ENCODE results near the gene RIMBP2. TPM values are rescaled to one million over a fixed set of nuclear protein-coding genes. Genes with fewer than 3 reads are reported as not detected.

The RIMBP2 gene
- total and polyA plus RNA-seq, 2 experiments from 2014 or later = 0.31 to 0.37 TPM

DNA sequence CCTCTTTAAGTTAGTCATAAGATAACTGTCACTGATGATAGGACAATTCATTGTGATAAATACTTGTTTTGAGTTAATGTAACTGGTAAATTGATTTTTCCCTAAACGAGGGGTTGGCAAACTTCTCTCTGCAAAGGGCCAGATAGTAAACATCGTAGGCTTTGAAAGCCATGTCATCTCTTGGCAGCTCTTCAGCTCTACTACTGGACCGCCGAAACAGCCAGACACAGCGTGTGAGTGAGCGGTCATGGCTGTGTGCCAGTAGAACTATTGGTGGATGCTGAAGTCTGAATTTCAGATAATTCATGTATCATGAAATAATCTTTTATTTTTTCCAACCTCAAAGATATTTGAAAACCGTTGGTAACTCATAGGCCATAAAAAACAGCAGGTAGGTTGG lies 368.5 kb downstream of the RIMBP2 start:
- no peak overlapping the region for H3K27ac ChIP-seq (ENCODE audit: low read depth)
- no peaks in the 10 kb centered on the region for H3K36me3 ChIP-seq (ENCODE audit: insufficient read depth)
- no peak overlapping the region for H3K4me3 ChIP-seq
- no peaks in the 10 kb centered on the region for H3K4me1 Mint-ChIP-seq
- no peak overlapping the region for H3K4me2 ChIP-seq
- peaks cover 23% of the 10 kb centered on the region for H3K36me3 Mint-ChIP-seq (ENCODE audit: low read depth)
- no peak overlapping the region for H3K4me3 Mint-ChIP-seq
- H3K27ac Mint-ChIP-seq = no peak overlapping the region
- H3K27me3 Mint-ChIP-seq (ENCODE audit: insufficient read depth, low read depth, poor library complexity) = no peaks in the 10 kb centered on the region
- H3K9me3 Mint-ChIP-seq = peaks cover 93% of the 10 kb centered on the region
- H3K27me3 ChIP-seq (ENCODE audit: insufficient read depth) = no peaks in the 10 kb centered on the region
- H3K4me1 ChIP-seq (ENCODE audit: insufficient read depth) = no peaks in the 10 kb centered on the region
- DNase-seq (ENCODE audit: low spot score) = no peak
- no peaks in the 10 kb centered on the region for H3K79me2 ChIP-seq (replicated peaks; ENCODE audit: insufficient read depth)
- H4K20me1 ChIP-seq (replicated peaks; ENCODE audit: insufficient read depth) = no peaks in the 10 kb centered on the region
- no peak for TF ChIP-seq JUNB (IDR thresholded peaks at IDR 0.05; ENCODE audit: unreplicated experiment)
- TF ChIP-seq CREB1 (CRISPR knock-in tag; IDR thresholded peaks at IDR 0.05; ENCODE audit: low read depth) = no peak
- no peak for TF ChIP-seq STAT1 (IDR thresholded peaks at IDR 0.05; ENCODE audit: unreplicated experiment)
- TF ChIP-seq, protein P1, sequence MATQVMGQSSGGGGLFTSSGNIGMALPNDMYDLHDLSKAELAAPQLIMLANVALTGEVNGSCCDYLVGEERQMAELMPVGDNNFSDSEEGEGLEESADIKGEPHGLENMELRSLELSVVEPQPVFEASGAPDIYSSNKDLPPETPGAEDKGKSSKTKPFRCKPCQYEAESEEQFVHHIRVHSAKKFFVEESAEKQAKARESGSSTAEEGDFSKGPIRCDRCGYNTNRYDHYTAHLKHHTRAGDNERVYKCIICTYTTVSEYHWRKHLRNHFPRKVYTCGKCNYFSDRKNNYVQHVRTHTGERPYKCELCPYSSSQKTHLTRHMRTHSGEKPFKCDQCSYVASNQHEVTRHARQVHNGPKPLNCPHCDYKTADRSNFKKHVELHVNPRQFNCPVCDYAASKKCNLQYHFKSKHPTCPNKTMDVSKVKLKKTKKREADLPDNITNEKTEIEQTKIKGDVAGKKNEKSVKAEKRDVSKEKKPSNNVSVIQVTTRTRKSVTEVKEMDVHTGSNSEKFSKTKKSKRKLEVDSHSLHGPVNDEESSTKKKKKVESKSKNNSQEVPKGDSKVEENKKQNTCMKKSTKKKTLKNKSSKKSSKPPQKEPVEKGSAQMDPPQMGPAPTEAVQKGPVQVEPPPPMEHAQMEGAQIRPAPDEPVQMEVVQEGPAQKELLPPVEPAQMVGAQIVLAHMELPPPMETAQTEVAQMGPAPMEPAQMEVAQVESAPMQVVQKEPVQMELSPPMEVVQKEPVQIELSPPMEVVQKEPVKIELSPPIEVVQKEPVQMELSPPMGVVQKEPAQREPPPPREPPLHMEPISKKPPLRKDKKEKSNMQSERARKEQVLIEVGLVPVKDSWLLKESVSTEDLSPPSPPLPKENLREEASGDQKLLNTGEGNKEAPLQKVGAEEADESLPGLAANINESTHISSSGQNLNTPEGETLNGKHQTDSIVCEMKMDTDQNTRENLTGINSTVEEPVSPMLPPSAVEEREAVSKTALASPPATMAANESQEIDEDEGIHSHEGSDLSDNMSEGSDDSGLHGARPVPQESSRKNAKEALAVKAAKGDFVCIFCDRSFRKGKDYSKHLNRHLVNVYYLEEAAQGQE (IDR thresholded peaks at IDR 0.05; ENCODE audit: unreplicated experiment) = no peak
- TF ChIP-seq NANOG (IDR thresholded peaks at IDR 0.05; ENCODE audit: borderline replicate concordance) = no peak
- TF ChIP-seq, protein P2, sequence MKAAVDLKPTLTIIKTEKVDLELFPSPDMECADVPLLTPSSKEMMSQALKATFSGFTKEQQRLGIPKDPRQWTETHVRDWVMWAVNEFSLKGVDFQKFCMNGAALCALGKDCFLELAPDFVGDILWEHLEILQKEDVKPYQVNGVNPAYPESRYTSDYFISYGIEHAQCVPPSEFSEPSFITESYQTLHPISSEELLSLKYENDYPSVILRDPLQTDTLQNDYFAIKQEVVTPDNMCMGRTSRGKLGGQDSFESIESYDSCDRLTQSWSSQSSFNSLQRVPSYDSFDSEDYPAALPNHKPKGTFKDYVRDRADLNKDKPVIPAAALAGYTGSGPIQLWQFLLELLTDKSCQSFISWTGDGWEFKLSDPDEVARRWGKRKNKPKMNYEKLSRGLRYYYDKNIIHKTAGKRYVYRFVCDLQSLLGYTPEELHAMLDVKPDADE (IDR thresholded peaks at IDR 0.05) = no peak
- TF ChIP-seq, protein P3, sequence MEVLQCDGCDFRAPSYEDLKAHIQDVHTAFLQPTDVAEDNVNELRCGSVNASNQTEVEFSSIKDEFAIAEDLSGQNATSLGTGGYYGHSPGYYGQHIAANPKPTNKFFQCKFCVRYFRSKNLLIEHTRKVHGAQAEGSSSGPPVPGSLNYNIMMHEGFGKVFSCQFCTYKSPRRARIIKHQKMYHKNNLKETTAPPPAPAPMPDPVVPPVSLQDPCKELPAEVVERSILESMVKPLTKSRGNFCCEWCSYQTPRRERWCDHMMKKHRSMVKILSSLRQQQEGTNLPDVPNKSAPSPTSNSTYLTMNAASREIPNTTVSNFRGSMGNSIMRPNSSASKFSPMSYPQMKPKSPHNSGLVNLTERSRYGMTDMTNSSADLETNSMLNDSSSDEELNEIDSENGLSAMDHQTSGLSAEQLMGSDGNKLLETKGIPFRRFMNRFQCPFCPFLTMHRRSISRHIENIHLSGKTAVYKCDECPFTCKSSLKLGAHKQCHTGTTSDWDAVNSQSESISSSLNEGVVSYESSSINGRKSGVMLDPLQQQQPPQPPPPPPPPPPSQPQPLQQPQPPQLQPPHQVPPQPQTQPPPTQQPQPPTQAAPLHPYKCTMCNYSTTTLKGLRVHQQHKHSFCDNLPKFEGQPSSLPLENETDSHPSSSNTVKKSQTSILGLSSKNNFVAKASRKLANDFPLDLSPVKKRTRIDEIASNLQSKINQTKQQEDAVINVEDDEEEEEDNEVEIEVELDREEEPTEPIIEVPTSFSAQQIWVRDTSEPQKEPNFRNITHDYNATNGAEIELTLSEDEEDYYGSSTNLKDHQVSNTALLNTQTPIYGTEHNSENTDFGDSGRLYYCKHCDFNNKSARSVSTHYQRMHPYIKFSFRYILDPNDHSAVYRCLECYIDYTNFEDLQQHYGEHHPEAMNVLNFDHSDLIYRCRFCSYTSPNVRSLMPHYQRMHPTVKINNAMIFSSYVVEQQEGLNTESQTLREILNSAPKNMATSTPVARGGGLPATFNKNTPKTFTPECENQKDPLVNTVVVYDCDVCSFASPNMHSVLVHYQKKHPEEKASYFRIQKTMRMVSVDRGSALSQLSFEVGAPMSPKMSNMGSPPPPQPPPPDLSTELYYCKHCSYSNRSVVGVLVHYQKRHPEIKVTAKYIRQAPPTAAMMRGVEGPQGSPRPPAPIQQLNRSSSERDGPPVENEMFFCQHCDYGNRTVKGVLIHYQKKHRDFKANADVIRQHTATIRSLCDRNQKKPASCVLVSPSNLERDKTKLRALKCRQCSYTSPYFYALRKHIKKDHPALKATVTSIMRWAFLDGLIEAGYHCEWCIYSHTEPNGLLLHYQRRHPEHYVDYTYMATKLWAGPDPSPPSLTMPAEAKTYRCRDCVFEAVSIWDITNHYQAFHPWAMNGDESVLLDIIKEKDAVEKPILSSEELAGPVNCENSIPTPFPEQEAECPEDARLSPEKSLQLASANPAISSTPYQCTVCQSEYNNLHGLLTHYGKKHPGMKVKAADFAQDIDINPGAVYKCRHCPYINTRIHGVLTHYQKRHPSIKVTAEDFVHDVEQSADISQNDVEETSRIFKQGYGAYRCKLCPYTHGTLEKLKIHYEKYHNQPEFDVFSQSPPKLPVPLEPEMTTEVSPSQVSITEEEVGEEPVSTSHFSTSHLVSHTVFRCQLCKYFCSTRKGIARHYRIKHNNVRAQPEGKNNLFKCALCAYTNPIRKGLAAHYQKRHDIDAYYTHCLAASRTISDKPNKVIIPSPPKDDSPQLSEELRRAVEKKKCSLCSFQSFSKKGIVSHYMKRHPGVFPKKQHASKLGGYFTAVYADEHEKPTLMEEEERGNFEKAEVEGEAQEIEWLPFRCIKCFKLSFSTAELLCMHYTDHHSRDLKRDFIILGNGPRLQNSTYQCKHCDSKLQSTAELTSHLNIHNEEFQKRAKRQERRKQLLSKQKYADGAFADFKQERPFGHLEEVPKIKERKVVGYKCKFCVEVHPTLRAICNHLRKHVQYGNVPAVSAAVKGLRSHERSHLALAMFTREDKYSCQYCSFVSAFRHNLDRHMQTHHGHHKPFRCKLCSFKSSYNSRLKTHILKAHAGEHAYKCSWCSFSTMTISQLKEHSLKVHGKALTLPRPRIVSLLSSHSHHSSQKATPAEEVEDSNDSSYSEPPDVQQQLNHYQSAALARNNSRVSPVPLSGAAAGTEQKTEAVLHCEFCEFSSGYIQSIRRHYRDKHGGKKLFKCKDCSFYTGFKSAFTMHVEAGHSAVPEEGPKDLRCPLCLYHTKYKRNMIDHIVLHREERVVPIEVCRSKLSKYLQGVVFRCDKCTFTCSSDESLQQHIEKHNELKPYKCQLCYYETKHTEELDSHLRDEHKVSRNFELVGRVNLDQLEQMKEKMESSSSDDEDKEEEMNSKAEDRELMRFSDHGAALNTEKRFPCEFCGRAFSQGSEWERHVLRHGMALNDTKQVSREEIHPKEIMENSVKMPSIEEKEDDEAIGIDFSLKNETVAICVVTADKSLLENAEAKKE (CRISPR knock-in tag; IDR thresholded peaks at IDR 0.05) = no peak
- no peak for TF ChIP-seq ZNF331 (CRISPR knock-in tag; IDR thresholded peaks at IDR 0.05; ENCODE audit: low read depth)
- no peak for TF ChIP-seq ZNF114 (CRISPR knock-in tag; IDR thresholded peaks at IDR 0.05)
- TF ChIP-seq POLR2AphosphoS5 (IDR thresholded peaks at IDR 0.05; ENCODE audit: low read depth) = no peak
- TF ChIP-seq, protein P4, sequence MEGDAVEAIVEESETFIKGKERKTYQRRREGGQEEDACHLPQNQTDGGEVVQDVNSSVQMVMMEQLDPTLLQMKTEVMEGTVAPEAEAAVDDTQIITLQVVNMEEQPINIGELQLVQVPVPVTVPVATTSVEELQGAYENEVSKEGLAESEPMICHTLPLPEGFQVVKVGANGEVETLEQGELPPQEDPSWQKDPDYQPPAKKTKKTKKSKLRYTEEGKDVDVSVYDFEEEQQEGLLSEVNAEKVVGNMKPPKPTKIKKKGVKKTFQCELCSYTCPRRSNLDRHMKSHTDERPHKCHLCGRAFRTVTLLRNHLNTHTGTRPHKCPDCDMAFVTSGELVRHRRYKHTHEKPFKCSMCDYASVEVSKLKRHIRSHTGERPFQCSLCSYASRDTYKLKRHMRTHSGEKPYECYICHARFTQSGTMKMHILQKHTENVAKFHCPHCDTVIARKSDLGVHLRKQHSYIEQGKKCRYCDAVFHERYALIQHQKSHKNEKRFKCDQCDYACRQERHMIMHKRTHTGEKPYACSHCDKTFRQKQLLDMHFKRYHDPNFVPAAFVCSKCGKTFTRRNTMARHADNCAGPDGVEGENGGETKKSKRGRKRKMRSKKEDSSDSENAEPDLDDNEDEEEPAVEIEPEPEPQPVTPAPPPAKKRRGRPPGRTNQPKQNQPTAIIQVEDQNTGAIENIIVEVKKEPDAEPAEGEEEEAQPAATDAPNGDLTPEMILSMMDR (conservative IDR thresholded peaks at IDR 0.05; ENCODE audit: low read depth in 2 of 2) = no peak
- TF ChIP-seq EZH2phosphoT487 (IDR thresholded peaks at IDR 0.05; ENCODE audit: unreplicated experiment) = no peak
- TF ChIP-seq EZH2 (IDR thresholded peaks at IDR 0.05; ENCODE audit: low read depth, unreplicated experiment) = no peak
- H3K9me2 ChIP-seq (ENCODE audit: insufficient read depth) = no peaks in the 10 kb centered on the region
- no peak overlapping the region for H2AFZ ChIP-seq
- no peak for ATAC-seq
- H3F3A ChIP-seq (replicated peaks; ENCODE audit: low read depth) = no peaks in the 10 kb centered on the region
